Astrocyte of the hippocampus (primary cell): ENCODE results near the gene QSOX2.

Experiments
- DNase-seq: peaks from one replicate; pipeline ENCODE4 v3.0.0; 2011; ENCODE audit warnings: low read depth, low spot score

The QSOX2 gene

GRCh38 chr9:136265561-136266355 lies 20.1 kb upstream of the QSOX2 start:
- DNase-seq = no peak

GRCh38 chr9:136264441-136265405 lies 19.1 kb upstream of the QSOX2 start:
- DNase-seq = no peak

GRCh38 chr9:136264031-136264430 lies 18.4 kb upstream of the QSOX2 start:
- DNase-seq = no peak

DNA sequence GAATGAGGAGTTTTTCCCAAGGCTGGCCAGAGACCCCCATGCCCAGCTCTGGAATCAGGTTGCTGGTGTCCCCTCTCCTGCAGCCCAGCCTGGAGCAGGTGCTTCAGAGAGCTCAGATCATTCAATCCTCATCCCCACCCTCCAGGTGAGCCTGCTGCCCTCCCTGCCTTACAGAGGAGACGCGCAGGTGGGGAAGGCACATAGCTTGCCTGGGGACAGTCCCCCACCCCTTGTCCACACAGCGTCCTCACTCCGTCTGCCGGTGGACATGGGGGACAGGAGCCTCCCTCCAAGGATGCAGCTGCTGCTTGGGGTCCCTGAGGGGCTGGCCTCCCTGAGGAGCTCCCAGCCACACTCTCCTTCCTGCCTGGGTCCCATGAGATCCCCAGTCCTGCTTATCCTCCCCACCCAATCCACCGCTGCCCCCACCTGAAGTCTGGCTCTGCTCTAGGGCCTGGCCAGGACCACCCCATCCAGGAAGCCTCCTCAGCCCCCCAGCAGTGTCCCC lies 17.1 kb upstream of the QSOX2 start:
- no peak for DNase-seq

DNA sequence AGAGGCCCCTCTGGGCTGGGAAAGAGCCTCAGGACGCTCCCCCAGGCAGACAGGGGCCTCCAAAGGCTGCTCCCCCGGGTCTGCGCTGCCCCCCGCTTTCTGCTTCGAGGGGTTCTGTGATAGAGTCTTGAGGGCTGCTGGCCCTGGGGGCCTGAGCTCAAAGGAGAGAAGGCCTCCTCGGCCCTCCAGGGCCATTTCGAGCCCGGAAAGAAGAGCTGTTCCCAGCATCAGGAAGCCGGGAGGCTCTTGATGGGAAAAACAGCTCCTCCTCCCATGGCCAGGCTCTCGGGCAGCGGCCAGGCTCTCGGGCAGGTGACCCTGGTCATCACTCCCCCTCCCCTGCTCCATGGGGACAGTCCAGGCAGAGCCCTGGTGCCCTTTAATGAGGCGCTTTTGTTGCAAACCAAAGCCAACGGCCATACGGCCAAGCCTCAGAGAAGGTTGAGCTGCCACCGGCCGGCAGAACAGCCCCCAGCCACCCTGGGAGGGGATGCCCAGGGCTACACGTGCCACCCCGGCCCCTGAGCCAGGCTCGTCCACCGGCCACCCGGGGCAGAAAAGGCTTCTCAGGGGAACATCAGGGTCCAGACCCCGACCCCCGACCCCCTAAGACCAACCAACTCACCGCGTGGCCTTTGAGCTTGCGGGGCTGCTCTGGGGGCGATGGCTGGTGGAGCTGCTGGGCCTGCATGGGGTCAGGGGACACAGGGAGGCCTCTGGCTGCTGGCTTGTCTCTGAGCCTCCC lies 16.2 kb upstream of the QSOX2 start:
- DNase-seq = no peak

- no peak for DNase-seq
Measured at GRCh38 chr9:136260936-136261472, 15.4 kb upstream of the QSOX2 start.

DNA sequence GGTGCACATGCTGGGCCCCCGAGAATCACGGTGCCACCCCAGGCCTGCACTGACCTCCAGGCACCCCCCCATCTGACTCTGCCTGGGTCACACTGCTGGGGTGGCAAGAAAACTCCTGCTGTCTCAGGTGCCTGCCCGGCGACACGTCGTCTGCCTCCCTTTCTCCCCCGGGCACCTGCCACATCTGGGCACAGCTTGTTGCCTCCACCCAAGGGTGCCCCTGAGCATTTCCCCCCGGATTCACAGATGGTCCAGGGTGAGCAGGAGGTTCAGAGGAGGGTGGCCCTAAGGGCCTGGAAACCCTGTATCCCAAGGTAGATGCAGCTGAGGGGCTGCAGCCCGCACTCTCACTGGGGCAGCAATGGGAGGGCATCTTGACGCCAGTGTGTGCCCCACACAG lies 14.9 kb upstream of the QSOX2 start:
- DNase-seq = no peak

DNA sequence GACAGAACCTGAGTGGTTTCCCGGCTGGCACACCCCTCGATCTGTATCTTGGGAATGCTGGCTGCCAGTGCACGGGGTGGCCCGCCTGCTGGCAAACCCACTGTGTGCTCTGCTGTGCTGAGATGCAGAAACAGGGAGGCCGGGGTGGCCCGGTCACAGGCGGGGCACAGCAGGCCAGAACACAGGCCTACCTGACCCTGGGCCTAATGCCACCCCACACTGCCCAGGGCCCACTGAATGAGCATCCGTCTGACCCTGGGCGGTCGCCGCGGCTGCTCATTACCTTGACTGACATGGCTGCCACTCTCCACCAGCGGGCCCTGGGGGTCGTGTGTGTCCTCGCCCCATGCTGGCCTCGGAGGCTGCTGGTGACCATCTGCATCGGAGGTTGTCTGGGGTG lies 14.2 kb upstream of the QSOX2 start:
- no peak for DNase-seq

- DNase-seq = no peak
Measured at GRCh38 chr9:136259517-136259813, 13.9 kb upstream of the QSOX2 start.

GRCh38 chr9:136258786-136259516 lies 13.3 kb upstream of the QSOX2 start:
- DNase-seq = no peak

GRCh38 chr9:136258299-136258625 lies 12.7 kb upstream of the QSOX2 start:
- no peak for DNase-seq

DNA sequence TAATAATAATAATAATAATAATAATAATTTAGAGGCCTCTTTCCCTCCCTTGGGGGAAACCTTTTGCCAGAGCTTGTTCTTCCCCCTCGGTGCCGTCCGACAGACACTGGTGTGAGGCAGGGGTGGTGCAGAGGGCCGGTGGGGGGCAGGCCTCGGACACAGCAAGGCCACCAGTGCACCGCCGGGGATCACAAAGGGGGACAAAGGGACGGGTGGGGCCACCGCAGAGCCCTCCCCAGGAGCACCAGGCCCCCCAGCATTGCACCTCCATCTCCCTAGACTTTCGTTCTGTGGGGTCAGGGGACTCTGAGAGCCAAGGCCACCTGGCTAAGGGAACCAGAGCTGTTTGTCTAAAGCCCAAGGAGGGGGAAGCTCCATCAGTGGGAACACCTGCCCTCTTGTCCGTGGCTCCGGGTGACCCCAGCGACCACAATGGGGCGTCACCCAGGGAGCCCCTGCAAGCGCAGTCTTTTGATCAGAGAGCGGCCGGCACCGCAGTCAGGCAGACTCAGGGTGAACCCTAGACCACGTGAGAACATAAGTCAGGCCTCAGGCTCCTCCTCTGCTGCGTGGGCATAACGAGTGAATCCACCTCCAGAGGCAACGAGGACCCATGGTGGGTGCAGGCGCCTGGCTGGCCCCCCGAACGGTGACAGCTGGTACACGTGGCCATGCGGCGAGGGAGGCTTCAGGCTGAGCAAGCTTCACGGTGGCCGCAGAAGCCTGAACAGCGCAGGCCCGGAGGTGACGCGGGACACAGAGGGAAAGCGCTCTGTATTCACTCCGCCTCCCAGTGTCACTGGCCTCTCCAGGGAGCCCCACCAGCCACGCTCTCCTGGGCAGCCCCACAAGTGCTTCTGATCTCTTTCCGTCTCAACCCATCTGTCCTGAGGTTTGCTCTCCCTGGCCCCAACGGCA lies 12.0 kb upstream of the QSOX2 start:
- no peak for DNase-seq

- no peak for DNase-seq
Measured at GRCh38 chr9:136255896-136256890, 10.6 kb upstream of the QSOX2 start.

DNA sequence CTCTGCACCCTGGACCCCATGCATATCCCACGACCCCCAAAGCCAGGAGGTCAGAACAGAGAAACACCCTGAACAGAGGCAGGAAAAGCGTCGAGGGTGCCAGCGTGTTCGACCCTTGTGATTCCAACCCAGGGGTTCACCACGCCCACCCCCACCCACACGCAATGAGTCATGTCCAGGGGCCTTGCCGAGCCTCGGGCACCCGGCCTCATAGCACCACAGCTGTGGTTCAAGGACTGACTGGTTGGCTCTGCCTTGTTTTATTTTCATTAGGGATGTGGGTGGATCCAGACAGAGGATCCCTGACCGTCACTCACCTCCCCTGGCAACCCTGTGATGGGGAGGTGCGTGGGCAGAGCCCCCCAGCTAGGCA lies 9.5 kb upstream of the QSOX2 start:
- peak; percentile 56 for DNase-seq

- no peak for DNase-seq
Measured at GRCh38 chr9:136254381-136255165, 9.0 kb upstream of the QSOX2 start.

DNA sequence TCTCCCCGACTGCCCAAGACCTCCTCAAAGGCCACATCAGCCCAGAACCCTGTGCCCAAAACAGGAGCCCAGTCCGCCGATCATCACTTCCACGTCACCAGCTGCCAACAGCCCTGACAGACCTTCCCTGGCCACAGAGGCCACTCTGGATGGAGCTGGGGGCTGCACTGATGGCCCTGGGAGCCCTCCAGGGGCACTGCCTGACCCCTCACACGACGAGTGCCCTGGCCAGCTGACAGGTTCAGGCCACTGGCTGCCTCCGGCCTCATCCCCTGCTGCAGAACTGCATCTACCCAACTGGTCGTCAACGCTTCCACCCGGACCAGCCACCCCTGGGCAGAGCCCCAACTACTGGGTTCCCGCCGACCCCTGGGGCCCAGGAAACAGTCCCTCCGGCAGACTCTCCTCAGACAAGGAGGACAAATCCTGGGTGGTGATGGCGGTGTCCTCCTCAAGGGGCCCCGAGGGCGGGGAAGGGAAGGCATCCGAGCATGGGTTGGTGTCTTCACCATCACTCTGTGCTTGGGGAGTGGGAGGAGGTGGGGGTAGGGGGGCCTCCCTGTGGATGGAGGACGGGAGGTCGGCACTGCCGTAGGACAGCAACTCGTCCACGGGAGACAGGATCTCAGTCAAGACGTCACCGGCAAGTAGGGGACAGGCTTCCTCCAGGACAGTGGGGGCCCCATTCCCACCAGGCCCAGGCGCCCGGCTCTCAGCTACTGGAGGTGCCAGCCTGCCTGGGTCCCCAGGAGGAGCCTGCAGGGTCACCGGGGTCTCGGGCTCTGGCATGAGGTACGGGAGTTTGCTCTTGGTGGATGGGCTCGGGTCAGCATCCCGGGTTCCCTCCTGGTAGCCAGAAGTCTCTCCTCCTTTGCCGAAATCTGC lies 7.9 kb upstream of the QSOX2 start:
- no peak for DNase-seq

GRCh38 chr9:136252846-136253245 lies 7.2 kb upstream of the QSOX2 start:
- no peak for DNase-seq
